Non-pigmented ciliary epithelial cell (primary cell): ENCODE measurements around the gene NCF2.

Source experiments
- DNase-seq: peaks from one replicate; pipeline ENCODE4 v3.0.0-alpha.2; 2010; ENCODE audit warnings: low read depth

The NCF2 gene

DNA sequence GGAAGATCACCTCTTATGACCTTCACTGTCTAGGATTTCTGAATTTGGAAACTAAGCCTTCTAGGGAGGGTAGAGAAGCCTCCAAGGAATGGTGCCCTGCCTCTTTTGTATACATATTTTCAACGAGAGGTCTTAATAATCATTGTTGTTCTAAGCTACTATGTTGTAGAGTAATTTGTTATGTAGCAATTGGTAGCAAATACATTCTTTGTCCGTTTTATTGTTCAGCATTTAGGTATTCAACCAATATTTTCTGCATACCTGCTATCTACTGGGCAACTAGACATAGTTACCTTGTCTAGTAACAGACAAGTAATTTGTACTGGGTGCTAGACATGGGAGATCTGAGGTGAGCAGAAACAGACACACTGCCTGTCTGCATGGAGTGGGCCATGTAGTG, 20.8 kb upstream of the NCF2 start:
- DNase-seq: no peak

DNA sequence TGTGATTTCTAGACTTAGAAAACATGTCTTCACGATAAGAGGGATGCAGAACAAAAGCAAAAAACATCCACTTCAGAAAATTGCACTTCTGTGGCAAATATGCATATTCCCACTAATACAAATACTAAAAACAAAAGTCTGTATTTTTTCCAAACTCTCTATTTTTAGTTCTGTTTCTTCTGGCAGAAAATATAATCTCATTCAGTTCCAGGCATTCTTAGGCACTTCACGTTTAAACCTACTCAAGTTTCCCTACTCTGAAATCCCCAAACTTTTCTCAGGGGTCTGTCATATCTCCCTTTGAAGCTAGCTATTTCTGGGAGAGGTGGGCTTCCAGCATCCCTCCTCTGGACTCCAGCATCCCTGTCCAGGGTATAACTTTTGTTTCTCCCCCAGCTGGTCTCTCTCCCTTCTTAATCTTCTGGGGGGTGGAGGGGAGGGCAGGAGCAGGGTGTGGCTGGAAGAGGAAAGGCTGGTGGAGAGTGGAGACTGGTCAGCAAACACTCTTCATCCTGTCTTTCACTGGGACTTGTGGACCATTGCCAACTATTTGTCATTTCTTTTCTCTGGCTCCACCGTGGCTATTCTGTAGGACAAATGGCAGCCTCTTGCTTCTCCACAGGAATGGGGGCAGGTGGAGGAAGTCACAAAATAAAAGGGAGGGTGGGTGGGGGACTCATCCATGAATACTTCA, 19.6 kb upstream of the NCF2 start:
- no peak for DNase-seq

DNA sequence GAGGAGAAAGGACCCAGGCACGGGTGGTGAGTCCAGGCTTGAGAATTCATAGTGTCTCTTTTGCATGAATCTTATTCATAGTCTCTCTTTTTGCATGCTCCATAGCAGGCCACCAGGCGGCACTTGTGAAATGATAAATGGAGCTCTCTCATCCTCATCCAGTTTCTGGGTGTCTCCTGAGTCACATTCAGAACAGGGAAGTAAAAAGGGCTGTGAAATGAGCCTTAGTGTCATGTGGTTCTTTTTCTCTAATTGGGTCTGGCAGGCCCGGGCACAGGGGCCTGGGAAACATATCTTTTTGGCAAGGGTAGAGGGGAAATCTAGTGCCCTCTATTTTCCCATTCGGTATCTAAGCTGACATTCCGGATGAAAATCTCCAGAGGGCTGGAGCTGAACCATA, 19.1 kb upstream of the NCF2 start:
- DNase-seq: no peak

DNA sequence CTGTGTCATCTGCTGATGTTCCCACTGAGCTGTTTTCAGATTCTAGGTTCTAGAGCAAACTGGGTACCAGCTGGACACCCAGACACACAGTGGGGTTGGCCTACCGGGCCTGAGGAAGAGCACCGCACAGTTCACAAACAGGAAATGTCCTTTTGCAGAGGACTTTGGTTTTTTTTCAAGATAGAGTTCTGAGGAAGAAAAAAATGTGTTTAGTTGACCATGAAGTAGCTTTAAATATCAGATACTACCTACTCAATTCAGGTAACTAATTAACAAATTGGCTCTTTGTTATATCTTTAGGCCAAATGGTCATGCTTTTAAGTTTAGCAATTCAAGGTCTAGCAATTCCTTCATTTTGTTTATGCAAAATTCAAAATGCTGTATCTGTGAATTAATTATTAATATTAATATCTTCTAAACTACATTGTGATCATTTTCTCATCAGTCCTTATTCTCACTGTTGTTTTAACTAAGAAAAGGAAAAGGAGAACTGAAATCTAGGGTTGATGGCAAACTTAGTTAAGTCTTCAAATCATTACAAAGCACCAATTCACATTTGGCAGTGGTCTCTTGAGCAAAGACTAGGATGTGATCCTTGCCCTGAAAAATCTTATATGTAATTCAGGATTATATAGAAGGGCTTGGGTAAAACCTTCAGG, 17.2 kb upstream of the NCF2 start:
- no peak for DNase-seq

DNA sequence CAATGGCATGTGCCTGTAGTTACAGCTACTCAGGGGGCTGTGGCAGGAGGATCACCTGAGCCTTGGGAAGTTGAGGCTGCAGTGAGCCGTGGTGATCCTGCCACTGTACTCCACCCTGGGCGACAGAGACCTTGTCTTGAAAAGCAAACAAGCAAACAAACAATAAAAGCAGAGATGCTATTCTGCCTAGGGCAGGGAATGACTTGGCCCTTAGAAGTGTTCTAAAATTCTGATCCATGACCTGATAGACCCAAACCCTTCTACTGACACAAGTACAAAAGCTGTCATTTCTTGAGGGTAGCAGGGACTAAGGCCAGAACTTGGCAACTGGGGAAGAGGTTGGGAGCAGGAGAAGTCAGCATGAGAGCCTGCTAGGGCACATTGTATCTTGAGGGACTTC, 15.6 kb upstream of the NCF2 start:
- DNase-seq: no peak

DNA sequence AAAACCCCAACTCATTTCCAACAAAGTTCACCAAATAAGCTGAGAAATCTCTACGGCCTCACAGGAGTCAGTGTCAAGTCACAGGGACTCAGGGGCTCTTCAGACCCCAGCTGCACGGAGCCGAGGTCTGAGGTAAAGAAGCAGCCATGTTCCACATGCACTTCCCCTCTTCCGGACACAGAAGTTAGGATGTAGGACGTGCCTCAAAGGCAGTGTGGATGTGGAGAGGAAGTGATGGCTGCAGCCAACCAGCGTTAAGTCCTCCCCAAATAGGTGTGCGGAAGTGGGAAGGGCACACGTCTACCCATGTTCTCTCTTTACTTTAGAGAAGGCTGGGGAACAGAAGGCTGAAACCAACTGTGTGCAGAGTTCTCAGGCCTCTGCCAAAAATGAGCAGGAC, 14.6 kb upstream of the NCF2 start:
- DNase-seq: no peak

DNA sequence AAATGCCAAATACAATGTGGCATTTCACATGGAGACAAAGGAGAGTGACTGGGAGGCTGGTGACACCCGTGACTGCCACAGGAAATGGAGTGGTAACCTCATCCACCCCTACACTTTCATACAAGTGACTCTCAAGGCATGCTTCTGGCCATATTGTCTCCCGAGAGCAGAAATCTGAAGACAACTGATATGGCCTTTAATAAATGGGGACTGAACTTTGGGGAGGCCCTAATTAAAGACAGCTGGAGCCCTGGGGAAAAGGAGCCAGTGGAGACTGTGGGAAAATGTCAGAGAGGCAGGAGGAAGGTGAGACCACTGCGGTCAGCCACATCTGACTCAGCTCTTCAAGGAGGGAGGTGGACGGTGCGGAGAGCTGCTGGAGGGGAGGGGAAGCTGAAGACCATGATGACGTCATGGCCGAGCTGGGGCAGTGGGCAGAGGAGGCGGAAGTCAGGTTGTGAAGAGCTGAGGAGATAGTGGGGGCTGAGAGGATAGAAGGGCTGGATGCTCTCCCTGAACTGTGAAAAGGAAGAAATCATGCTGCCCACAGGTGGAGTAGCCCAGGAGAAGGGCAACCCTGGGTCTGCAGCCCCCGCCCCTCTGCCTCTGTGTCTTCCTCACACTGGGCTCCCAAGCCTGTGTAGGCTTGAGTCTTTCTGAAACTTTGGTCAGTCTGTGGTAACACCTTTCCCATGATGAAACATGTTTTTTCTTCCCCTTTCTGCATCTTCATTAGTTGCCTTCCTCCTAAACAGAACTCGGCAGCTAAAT, 14.0 kb upstream of the NCF2 start:
- peak; percentile 88 for DNase-seq

DNA sequence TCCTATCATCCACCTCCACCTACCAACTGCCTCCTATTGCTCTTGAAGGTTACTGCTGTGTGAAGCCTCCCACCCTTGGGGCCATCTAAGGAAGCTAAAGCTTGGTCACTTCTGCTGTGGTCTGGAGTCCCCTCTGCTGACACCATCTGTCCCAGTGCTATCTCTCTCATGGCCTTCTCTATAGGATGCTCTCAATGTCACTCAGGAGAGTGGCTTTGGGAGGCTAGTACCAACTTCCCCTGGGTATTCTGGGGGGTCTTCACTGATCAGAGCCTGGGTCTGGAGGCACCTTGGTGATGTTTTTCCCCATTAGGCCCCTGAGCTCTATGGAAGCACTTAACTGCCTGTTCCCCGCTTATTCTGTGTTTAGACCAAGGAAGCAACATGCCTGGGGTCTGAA, 12.3 kb upstream of the NCF2 start:
- DNase-seq: no peak

DNA sequence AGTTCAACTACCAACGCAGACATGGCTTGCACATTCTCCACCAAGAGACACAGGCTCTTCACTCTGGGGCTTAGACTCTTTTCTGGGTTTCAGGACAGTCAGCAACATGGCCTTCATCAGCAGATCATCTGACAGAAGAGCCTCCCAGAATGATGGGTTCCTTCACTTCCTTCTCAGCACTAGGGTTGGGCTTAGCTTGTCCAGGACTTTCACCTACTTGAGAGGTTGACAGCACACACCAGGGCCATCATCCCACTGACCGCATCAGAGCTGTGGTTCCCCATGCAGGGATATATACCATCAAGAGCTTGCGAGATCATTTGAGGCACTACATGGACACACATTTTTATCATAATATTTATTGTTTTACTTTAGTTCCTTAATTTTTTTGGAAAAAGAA, 10.4 kb upstream of the NCF2 start:
- no peak for DNase-seq

DNA sequence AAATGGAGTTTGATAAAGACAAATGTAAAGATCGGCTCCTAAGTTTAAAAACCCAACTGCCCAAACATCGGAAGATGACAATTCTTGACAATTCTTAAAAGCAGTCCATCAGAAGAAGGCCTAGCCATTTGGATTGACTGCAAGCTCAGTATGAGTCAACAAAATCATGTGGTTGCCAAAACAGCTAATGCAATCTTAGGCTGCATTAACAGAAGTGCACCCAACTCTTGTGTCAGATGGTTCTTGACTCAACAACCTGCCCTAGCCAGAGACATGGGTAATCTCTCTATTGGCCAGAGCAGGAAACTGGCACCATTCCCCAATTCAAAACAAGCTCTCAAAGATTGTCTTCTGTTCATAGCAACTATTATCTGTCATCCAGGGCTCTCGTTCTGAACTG, 9.9 kb upstream of the NCF2 start:
- peak; percentile 49 for DNase-seq

DNA sequence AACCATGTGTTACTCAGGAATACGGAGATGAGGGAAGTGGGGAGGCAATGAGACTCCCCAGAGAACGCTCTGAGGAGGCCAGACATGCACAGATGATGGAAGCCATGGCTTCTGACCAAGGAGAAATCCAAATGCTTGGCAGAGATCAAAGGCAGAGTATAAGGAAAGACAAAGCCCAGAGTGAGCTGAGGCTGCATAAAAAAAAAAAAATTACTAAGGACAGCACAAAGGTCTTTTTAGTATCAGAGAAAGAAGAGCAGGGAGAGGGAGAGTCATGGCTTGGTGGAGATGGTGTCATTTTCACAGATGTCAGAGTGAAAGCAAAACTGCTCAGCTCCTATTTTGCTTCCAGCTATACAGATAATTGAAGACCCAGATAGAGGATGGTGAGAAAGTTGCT, 8.1 kb upstream of the NCF2 start:
- no peak for DNase-seq

DNA sequence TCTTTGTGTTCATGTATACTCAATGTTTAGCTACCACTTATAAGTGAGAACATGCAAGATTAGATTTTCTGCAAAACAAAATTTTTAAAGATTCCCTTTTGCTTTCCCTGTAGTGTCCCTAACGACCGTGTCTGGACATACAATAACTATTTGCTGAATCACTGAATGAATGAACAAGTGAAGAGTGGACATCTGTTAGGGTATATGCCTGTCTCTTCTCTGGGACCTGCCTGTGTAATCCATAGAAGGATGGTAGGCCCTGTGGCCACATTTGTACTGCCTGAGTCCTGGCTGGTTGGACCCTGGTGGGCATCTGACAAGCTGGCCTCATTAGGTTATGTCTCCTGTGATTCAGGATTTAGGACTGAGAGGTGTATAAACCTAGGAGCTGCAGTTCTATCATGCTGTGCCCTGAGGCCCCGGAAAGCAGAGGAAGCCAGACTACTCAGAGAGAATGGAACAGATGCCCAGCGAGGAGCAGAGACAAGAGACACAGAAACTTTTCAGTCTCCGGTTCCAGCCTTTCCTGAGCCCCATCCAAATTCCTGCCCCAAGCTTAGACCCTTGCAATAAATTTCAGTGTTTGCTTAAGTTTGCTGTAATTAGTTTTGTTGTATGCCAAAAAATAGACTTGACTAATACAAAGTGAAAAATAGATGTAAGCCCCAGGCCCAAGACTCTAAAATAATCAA, 7.5 kb upstream of the NCF2 start:
- DNase-seq: no peak

DNA sequence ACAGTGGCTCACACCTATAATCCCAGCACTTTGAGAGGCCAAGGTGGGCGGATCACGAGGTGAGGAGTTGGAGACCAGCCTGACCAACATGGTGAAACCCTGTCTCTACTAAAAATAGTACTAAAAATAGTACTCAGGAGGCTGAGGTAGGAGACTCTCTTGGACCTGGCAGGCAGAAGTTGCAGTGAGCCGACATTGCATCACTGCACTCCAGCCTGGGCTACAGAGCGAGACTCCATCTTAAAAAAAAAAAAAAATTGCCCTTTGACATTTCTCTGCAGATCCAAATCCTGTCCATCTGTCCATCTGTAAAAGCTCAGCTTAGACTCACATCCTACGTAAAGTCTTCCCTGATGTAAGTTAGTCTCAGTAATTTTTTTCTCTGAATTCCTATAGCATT, 6.2 kb upstream of the NCF2 start:
- DNase-seq: no peak

DNA sequence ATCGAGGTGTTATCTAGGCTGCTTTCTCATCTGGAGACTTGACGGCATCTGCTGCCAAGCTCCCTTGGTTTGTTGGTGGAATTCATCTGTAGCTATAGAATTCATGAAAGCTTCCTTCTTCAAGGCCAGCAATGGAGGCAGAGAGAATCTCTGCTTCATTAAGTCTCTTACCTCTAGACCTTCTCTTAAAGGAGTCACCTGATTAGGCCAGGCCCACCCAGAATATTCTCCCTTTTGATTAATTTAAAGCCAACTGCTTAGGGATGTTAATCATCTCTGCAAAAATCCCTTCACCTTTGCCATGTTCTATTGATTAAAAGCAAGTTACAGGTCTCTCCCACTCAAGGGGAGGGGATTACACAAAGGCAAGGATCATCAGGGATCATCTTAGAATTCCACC, 5.3 kb upstream of the NCF2 start:
- DNase-seq: no peak

DNA sequence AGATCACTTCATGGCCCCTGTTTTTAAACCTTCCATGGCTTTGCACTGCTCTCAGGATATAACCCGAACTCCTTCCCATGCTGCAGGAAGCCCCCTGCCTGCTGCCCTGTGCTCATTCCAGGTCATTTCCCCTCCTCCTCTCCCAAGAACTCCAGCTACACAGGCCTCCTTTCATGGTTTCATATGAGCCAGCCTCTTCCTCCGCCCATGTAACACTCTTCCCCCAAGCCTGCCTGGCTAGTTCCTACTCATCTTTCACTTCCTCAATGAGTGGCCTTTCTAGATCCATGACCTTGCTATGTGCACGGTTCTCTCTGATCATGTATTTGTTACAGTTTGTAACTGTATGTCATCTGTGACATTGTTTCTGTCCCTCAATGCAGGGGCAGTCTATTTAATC, 3.1 kb upstream of the NCF2 start:
- no peak for DNase-seq

DNA sequence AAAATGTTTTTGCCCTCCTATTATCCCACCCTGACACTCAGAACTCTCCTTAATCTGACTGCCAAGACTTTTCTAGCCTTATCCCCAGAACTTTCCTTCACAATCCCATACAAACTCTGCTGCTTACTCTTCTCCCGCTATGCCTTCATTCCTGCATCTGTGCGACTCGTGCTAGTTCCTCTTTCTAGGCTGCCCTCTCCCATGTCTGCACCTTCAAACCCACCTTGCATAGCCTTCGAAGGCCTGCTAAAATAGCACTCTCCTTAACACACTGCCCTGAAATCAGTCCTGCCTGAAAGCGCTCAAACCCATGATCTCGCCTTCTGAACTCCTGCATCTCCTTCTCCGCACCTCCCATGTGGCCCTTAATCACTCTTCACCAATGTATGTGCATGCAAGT, 2.5 kb upstream of the NCF2 start:
- DNase-seq: no peak

DNA sequence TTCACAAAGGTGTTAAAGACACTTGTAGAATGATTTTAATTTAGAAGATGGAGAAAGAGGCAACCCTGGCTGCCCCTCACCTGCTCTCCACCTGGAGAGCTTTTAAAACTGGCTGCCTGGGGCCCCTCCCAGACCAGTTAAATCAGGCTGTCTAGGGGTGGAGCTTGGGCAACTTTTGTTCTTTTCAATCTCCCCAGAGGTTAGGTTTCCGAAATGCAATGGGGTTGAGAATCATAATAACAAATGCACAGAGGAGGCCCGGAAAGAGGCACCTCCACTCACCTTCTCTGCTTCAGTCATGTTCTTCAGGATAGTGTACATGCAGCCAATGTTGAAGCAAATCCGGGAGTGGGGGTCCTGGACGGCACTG, 400 bp downstream of the NCF2 start:
- no peak for DNase-seq

DNA sequence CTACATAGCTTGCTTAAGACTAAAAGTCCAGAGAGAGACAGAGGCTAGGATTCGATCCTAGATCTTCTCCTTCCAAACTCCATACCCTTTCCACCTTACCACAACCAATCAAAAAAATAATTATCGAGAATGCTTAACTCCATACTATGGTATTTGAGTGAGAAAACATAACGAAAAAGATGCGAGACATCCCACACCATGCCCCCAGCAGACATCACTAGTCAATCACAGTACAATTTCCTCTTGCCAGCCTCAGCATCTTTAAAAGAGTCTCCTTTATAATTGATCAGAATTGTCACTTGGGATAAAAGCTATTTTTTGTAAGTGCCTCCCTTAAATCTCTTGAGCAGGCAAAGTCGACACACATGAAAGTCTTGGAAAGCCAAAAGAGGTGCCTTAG, 875 bp downstream of the NCF2 start:
- DNase-seq: no peak

DNA sequence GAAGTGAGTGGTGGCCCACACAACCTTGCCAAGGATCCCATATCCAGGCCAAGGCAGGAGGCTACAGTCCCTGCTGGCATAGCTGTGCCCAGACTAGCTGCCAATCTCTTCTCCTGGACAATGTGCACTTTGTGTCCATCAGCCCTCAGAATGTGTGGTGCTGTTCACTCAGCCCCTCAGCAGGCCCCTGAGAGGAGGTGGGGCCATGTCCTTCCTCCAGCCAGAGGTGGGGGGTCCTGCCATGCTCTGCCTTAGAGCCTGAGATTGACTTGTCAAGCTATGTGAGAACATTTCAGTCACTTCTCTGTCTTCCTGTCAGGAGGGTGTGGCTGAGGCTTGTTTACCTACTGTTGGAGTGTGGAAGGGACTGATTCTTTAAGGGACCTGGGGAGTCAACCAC, 1.4 kb downstream of the NCF2 start:
- DNase-seq: no peak

DNA sequence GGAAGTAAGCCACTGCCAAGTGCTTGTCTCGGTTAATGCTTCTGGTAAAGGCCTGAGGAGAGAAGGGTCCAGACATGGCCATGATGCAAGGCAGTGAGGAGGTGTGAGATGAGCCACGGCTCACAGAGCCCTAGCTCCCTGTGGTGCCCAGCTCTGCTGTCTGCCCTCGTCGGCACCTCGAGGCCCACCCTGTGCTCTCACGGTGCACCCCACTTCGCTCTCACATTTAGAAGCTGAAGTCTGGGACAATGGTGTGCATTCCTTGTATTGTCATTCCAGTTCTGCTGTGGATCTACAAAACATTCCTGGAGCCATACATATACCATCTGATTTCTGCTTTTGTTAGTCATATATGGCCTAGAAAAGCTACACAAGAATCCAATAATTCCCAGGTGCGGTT, 3.3 kb downstream of the NCF2 start:
- DNase-seq: no peak

DNA sequence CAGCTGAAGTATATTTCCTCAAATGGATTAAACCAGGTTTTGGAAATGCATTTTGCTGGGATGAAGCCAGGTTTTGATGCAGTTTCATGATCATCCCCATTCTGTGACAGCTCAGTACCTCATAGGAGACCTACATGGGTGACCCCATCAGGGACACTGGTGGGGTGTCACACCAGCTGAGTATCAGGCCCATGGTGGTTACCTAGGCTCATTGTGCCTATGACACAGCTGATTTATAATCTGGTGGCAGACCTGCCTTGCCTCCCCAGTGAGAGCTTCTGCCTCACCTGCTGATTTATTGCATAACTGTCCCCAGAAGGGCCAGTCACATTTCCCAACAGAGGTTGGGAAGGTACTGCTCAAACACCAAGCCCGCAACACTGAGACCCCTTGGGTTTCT, 3.8 kb downstream of the NCF2 start:
- no peak for DNase-seq

DNA sequence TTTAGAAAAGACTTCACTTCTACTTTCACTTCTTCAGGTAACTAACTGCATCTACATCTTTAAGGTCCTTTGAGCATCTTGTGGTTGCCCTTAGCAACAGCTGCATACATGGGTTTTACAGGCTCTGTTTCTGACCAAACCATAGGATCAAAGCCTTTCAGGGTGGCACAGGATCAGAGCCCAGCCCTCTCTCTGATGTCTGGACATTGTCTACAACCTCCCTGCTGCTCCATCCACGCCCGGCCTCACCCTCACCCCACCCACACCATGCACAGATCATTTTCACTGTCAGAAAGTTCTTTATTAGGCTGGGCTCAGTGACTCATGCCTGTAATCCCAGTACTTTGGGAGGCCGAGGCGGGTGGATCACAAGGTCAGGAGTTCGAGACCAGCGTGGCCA, 5.2 kb downstream of the NCF2 start:
- DNase-seq: no peak

DNA sequence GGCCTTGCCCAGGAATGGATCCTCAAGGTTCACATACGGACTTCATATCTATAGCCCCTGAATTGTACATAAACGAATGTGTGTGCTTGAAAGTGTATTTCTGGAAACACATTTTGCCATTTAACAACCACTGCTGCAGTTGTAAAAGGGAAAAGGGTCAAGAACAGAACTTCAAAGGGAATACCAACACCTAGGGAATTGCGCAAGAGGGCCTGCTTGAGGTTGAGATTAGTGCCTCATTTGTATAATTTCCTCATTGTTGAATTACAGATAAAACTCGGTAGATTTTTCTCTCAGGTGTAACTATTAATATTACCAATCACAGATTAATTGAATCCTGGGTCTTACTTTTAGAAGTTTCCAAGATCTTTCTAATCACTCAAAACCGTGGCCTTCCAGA, 6.1 kb downstream of the NCF2 start:
- DNase-seq: no peak
